ENCODE results near the gene CDH18. TPM values are rescaled to one million over a fixed set of nuclear protein-coding genes. Genes with fewer than 3 reads are reported as not detected.
"Not testable (repeated sequence)": the region's sequence is repeated elsewhere in the genome, so short reads cannot be mapped to it uniquely, and the experiment has no call there.

Gene CDH18
- polyA plus RNA-seq, 4 donors, result 0.73 to 2.0 (median 1.0) TPM

DNA sequence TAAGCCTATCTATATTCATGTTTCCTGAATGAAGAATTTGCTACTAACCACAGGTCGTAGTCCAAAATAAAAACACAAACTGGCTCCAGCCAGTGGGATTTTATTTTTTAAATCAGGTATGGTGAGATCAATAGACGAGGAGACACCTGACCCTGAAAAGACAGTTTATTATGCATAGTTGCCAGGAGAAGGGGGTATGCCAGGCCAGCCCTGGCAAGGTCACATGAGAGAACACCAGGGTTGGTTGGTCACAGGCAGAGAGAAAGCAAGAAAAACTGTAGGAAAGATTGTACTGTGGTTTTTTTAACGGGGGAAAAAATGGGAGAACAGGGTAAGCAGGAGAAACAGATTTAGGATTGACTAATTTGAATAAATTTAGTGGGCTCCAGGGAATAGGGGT, 125.3 kb downstream of the CDH18 start:
- no peak for DNase-seq (ENCODE audit: low read depth in 4 of 4, low spot score in 3 of 4)

- no peak for DNase-seq (ENCODE audit: low read depth in 4 of 4, low spot score in 3 of 4)
Observed at GRCh38 chr5:19859020-19859419, 129.0 kb downstream of the CDH18 start.

DNA sequence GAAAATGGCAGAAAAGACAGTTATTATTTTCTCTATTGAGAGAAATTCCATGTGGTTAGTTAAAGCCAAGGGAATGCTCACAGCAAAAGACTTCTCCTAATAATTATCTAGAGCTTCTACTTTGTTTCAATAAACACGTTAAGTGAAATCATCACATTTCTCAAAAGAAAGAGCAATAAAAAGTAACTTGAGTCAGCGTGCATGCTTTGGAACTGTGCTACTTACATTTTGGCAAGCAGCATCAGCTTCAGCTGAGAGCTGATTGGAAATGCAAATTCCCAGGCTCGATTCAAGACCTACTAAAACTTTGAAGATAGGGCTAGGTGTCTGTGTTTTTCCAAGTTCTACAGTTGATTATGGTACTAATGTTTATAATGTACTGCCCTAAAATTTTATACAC, 132.1 kb downstream of the CDH18 start:
- DNase-seq (ENCODE audit: low read depth in 4 of 4, low spot score in 3 of 4), result no peak

GRCh38 chr5:19855453-19855852, 132.5 kb downstream of the CDH18 start:
- no peak for DNase-seq (ENCODE audit: low read depth in 4 of 4, low spot score in 3 of 4)

GRCh38 chr5:19855031-19855430, 133.0 kb downstream of the CDH18 start:
- no peak for DNase-seq (ENCODE audit: low read depth in 4 of 4, low spot score in 3 of 4)

DNA sequence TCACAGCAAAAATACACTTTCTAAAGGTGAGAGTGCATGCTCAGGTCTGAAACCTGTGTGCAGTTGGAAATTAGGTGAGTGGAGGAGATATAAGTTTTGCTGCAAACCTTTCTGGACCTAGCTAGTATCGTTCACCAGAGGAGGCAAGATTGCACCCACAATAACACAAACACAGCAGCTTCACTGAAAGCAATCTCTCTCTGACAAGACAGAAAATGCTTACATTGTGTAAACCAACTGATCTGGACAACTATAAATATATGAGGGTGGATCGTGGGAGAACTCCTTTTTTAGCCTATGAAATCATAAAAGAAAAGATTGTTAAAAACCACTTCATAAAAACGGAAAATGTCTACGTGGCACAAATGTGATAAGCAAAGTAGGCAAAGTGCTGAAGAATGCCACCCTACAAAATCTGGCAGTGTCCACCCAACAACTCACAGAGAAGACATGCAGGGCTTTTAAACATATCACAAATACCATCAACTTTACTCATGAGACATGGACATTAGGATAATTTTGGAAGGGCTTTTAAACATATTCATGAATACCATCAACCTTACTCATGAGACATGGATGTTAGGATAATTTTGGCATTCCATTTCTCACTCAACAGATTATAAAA, 134.3 kb downstream of the CDH18 start:
- no peak for DNase-seq (ENCODE audit: low read depth in 4 of 4, low spot score in 3 of 4)

- no peak for DNase-seq (ENCODE audit: low read depth in 4 of 4, low spot score in 3 of 4)
Observed at GRCh38 chr5:19837536-19838174, 150.3 kb downstream of the CDH18 start.

DNA sequence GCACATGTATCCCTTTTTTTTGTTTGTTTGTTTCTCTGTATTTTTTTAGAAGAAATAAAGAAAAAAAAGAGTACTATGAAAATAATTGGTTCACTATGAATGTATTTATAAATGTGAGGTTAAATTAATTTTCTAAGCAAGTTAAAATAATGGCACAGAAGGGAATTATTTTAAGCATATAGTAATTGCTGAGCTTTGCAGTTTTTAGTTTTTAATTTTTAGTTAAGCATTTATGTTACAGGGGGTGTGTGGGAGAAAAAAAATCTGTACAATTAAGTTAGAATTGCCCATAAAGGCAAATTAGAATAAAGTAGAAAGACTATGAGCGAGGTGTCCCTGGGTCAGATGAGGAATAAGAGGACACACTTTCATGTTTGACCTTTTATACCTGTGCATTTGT, 152.6 kb downstream of the CDH18 start:
- DNase-seq (ENCODE audit: low read depth in 4 of 4, low spot score in 3 of 4), result no peak

DNA sequence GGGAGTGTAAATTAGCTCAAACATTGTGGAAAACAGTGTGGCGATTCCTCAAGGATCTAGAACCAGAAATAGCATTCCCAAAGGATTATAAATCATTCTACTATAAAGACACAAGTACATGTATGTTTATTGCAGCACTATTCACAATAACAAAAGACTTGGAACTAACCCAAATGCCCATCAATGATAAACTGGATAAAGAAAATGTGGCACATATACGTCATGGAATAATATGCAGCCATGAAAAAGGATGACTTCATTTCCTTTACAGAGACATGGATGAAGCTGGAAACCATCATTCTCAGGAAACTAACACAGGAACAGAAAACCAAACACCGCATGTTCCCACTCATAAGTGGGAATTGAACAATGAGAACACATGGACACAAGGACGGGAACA, 175.3 kb downstream of the CDH18 start:
- not testable (repeated sequence) for DNase-seq (ENCODE audit: low read depth in 4 of 4, low spot score in 3 of 4)

GRCh38 chr5:19806756-19807155, 181.2 kb downstream of the CDH18 start:
- DNase-seq (ENCODE audit: low read depth in 4 of 4, low spot score in 3 of 4), result no peak

- DNase-seq (ENCODE audit: low read depth in 4 of 4, low spot score in 3 of 4), result no peak
Observed at GRCh38 chr5:19802686-19803085, 185.3 kb downstream of the CDH18 start.

- DNase-seq (ENCODE audit: low read depth in 4 of 4, low spot score in 3 of 4), result no peak
Observed at GRCh38 chr5:19795218-19795617, 192.8 kb downstream of the CDH18 start.

GRCh38 chr5:19790829-19791466, 197.1 kb downstream of the CDH18 start:
- DNase-seq (ENCODE audit: low read depth in 4 of 4, low spot score in 3 of 4), result no peak

GRCh38 chr5:19782566-19782965, 205.4 kb downstream of the CDH18 start:
- no peak for DNase-seq (ENCODE audit: low read depth in 4 of 4, low spot score in 3 of 4)

DNA sequence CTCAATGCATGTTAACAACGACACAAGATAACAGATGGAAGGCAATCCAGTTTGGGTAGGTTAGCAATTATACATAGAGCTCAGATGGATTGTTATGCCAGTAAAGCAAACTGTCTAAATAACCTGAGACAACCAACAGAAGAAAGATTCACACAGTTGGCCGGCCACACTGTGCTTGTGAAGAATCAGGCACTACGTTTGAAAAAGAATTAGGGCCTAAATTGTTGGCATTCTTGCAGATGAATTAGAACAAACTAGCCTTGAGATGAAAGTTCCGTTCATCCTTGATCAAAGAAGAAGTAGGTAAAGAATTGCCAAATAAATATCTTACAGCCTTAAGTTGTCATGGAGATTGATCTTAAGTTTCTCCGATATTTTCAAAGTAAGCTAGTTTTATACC, 210.6 kb downstream of the CDH18 start:
- no peak for DNase-seq (ENCODE audit: low read depth in 4 of 4, low spot score in 3 of 4)

- DNase-seq (ENCODE audit: low read depth in 4 of 4, low spot score in 3 of 4), result not testable (repeated sequence)
Observed at GRCh38 chr5:19776886-19777285, 211.1 kb downstream of the CDH18 start.

DNA sequence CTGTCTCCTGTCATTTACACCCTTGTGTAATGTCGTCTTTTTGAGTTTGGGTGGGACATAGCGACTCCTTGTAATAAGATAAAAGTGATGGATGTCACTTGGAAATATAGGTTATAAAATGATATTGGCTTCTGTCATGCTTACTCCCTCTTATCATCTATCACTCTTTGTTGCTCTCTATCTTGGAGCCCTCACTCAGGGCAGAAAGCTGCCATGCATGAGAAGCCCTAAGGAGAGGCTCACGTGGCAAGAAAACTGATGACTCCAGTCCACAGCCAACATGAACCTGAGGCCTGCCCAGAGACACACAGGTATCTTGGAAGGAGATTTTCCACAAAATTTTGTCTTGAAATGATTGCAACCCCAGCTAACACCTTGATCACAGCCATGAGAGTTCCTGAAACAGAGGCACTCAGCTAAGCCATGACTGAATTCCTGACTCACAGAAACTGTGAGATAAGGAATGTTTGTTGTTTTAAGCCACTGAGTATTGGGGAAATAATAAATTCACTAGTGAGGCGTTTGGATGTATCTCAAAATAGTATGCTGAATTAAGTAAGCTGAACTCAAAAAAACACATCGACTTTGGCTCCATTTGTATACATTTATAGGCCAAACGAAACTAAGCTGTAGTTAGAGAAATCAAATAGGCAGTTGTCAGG, 216.7 kb downstream of the CDH18 start:
- DNase-seq (ENCODE audit: low read depth in 4 of 4, low spot score in 3 of 4), result no peak

DNA sequence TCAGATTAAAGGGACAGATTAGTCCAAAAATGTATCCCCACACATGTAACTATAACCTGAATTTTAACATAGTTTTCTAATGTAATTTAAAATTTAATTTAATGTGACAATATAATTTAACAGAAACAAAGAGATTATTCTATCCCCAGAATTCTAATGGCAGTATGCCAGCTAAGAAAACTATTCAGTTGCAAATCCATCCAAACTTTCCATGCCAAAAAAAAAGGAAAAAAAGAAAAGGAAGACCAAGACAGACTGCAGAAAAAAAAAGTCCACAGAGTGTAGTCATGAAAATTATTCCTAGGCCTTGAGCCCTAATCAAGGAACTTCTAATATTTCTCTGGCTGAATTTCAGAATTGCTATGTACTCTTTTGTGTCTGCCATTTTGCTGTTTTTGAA, 217.6 kb downstream of the CDH18 start:
- DNase-seq (ENCODE audit: low read depth in 4 of 4, low spot score in 3 of 4), result no peak

DNA sequence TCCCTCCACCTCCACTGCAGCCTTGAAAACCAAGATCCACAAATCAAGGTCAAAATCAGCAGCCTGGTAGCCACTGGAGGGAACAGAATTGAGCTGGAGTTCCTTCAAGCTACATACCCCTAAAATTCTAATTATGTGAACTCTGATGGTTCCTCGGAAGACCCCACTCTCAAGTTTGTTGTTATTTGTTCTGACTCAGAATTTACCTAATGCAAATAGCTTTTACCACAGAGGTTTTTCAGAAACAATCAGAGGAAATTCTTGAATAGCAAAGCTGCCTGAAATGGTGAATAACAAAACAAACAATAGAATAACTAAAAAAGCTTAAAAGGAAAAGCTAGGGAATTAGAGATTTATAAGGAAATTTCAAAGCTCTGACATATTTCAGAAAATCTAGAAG, 220.0 kb downstream of the CDH18 start:
- no peak for DNase-seq (ENCODE audit: low read depth in 4 of 4, low spot score in 3 of 4)

- DNase-seq (ENCODE audit: low read depth in 4 of 4, low spot score in 3 of 4), result no peak
Observed at GRCh38 chr5:19753579-19753978, 234.4 kb downstream of the CDH18 start.

DNA sequence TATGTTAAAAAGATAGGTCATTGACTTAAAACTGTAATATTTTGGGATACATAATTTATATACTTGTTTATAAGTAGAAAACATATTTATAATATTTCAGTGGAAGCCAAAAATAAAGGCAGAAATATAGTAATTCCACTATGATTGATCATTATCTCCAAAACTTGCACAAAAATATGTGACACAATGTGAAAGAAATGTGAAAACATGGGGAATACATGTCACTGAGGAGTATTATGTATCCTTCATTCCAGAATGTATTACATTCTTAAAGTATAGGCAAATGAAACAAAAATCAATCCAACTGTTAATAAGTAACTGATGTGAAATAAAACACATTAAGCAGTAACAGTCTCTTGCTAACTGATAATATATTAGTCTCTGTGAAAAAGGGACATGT, 236.7 kb downstream of the CDH18 start:
- DNase-seq (ENCODE audit: low read depth in 4 of 4, low spot score in 3 of 4), result no peak

DNA sequence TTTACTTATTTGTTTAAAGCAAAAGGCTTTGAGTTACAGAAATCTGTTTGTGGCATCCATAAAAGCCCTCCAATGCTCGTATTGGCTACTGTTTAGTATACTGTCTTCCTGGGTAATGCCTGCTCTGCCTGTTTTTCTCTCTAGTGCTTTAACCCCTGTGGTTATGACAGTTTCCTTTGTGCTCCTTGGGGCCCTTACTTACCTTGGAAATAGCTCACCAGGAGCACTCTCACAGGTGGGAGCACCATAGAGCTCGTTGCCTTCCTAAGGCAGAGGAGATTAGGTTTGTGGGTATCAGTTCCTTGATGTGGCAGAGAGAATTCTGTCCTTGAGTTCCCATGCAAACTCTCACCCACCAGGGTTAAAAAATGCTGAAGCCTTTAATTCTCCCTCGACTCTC, 242.8 kb downstream of the CDH18 start:
- DNase-seq (ENCODE audit: low read depth in 4 of 4, low spot score in 3 of 4), result no peak
